Effector CD4-positive, alpha-beta T cell (primary cell): ENCODE results near the gene NTN1.

Experiments
- DNase-seq: peaks from one replicate; pipeline ENCODE4 v3.0.0-alpha.2; 2020

The NTN1 gene

GRCh38 chr17:9235346-9235745 is 214.0 kb downstream of the NTN1 start:
- DNase-seq: no peak

- no peak for DNase-seq
These were observed 215.2 kb downstream of the NTN1 start for GRCh38 chr17:9236286-9237052.

- no peak for DNase-seq
These were observed 215.7 kb downstream of the NTN1 start for GRCh38 chr17:9237053-9237410.

GRCh38 chr17:9237661-9238301 is 216.5 kb downstream of the NTN1 start:
- DNase-seq: no peak

- no peak for DNase-seq
These were observed 217.3 kb downstream of the NTN1 start for GRCh38 chr17:9238340-9239245.

- DNase-seq: no peak
These were observed 218.0 kb downstream of the NTN1 start for GRCh38 chr17:9239246-9239792.

GRCh38 chr17:9239793-9240658 is 218.7 kb downstream of the NTN1 start:
- peak; percentile 51 for DNase-seq

- no peak for DNase-seq
These were observed 219.5 kb downstream of the NTN1 start for GRCh38 chr17:9240659-9241370.

- DNase-seq: no peak
These were observed 220.0 kb downstream of the NTN1 start for GRCh38 chr17:9241371-9241712.

GRCh38 chr17:9241774-9242496 is 220.6 kb downstream of the NTN1 start:
- no peak for DNase-seq

GRCh38 chr17:9242497-9242881 is 221.2 kb downstream of the NTN1 start:
- no peak for DNase-seq

- DNase-seq: no peak
These were observed 221.7 kb downstream of the NTN1 start for GRCh38 chr17:9242983-9243382.

- DNase-seq: no peak
These were observed 223.0 kb downstream of the NTN1 start for GRCh38 chr17:9244066-9245052.

- DNase-seq: no peak
These were observed 226.2 kb downstream of the NTN1 start for GRCh38 chr17:9247401-9247938.

GRCh38 chr17:9249245-9249953 is 228.1 kb downstream of the NTN1 start:
- DNase-seq: no peak

- no peak for DNase-seq
These were observed 230.0 kb downstream of the NTN1 start for GRCh38 chr17:9251273-9251672.

- no peak for DNase-seq
These were observed 232.0 kb downstream of the NTN1 start for GRCh38 chr17:9253308-9253707.

- DNase-seq: no peak
These were observed 233.5 kb downstream of the NTN1 start for GRCh38 chr17:9254841-9255240.

- DNase-seq: no peak
These were observed 234.5 kb downstream of the NTN1 start for GRCh38 chr17:9255833-9256232.
